ENCODE results near the gene KCNH1. TPM values are rescaled to one million over a fixed set of nuclear protein-coding genes. Genes with fewer than 3 reads are reported as not detected.

Gene KCNH1
- total RNA-seq, 1 experiment from 2014 or later = not detected

GRCh38 chr1:210695026-210695425 is 438.9 kb downstream of the KCNH1 start:
- BruUV-seq (replicated peaks) = no TSS peak
- Histone ChIP-seq H3K4me1 (ENCODE audit: insufficient read depth, low read length, poor library complexity, severe bottlenecking) (no peaks in the 10 kb centered on the region), H3K27ac (ENCODE audit: low read depth, low read length, poor library complexity, severe bottlenecking) (no peak overlapping the region), H3K27me3 (replicated peaks; ENCODE audit: insufficient read depth, low read depth, low read length, poor library complexity) (peaks cover 42% of the 10 kb centered on the region), H3K36me3 (ENCODE audit: insufficient read depth, low read length, poor library complexity, severe bottlenecking) (no peaks in the 10 kb centered on the region), H3K9me3 (ENCODE audit: low read depth, low read length, poor library complexity, severe bottlenecking) (no peaks in the 10 kb centered on the region), H3K4me3 (ENCODE audit: low read depth, low read length, poor library complexity, severe bottlenecking) (no peak overlapping the region)
- DNase-seq (ENCODE audit: low spot score) = no peak
- ChIA-PET CTCF (no interaction called here), POLR2A (ENCODE audit: low non-redundant PET) (no interaction called here)
- TF ChIP-seq, protein P1, sequence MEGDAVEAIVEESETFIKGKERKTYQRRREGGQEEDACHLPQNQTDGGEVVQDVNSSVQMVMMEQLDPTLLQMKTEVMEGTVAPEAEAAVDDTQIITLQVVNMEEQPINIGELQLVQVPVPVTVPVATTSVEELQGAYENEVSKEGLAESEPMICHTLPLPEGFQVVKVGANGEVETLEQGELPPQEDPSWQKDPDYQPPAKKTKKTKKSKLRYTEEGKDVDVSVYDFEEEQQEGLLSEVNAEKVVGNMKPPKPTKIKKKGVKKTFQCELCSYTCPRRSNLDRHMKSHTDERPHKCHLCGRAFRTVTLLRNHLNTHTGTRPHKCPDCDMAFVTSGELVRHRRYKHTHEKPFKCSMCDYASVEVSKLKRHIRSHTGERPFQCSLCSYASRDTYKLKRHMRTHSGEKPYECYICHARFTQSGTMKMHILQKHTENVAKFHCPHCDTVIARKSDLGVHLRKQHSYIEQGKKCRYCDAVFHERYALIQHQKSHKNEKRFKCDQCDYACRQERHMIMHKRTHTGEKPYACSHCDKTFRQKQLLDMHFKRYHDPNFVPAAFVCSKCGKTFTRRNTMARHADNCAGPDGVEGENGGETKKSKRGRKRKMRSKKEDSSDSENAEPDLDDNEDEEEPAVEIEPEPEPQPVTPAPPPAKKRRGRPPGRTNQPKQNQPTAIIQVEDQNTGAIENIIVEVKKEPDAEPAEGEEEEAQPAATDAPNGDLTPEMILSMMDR (conservative IDR thresholded peaks at IDR 0.05; ENCODE audit: low read depth, low read length) = no peak
- TF ChIP-seq EZH2 (IDR thresholded peaks at IDR 0.05; ENCODE audit: borderline replicate concordance, low read depth, low read length, poor library complexity, severe bottlenecking) = no peak
- intact Hi-C loops (cut with micrococcal nuclease; ENCODE audit: unreplicated experiment) = no loop called here

DNA sequence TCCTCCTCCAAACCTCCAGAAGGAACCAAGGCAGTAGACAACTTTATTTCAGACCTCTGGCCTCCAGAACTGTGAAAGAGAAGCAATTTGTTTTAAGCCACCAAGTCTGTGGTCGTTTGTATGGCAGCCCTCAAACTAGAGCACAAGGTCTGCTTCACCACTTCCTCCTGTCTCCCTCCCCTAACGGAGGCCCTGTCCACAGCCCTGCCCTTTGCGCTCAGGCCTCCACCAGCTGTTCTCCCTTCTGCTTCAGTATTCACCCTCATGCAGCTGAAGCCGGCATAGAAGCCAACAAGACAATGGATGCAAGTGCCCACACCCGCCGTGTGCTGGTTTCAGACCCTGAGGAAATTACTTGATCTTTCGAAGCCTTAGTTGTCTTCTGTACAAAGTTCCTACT is 441.2 kb downstream of the KCNH1 start:
- ChIA-PET CTCF (no interaction called here), POLR2A (ENCODE audit: low non-redundant PET) (no interaction called here)
- no TSS peak for BruUV-seq (replicated peaks)
- intact Hi-C loops (cut with micrococcal nuclease; ENCODE audit: unreplicated experiment) = no loop called here
- H3K4me3 ChIP-seq (ENCODE audit: low read depth, low read length, poor library complexity, severe bottlenecking) = no peak overlapping the region
- H3K9me3 ChIP-seq (ENCODE audit: low read depth, low read length, poor library complexity, severe bottlenecking) = no peaks in the 10 kb centered on the region
- no peak overlapping the region for H3K27ac ChIP-seq (ENCODE audit: low read depth, low read length, poor library complexity, severe bottlenecking)
- H3K36me3 ChIP-seq (ENCODE audit: insufficient read depth, low read length, poor library complexity, severe bottlenecking) = no peaks in the 10 kb centered on the region
- no peaks in the 10 kb centered on the region for H3K4me1 ChIP-seq (ENCODE audit: insufficient read depth, low read length, poor library complexity, severe bottlenecking)
- DNase-seq (ENCODE audit: low spot score) = no peak
- H3K27me3 ChIP-seq (replicated peaks; ENCODE audit: insufficient read depth, low read depth, low read length, poor library complexity) = peaks cover 25% of the 10 kb centered on the region
- TF ChIP-seq EZH2 (IDR thresholded peaks at IDR 0.05; ENCODE audit: borderline replicate concordance, low read depth, low read length, poor library complexity, severe bottlenecking) = no peak
- TF ChIP-seq, protein P1 (conservative IDR thresholded peaks at IDR 0.05; ENCODE audit: low read depth, low read length) = no peak

GRCh38 chr1:210691039-210691610 is 442.8 kb downstream of the KCNH1 start:
- DNase-seq (ENCODE audit: low spot score) = no peak
- no peaks in the 10 kb centered on the region for H3K9me3 ChIP-seq (ENCODE audit: low read depth, low read length, poor library complexity, severe bottlenecking)
- no peaks in the 10 kb centered on the region for H3K4me1 ChIP-seq (ENCODE audit: insufficient read depth, low read length, poor library complexity, severe bottlenecking)
- intact Hi-C loops (cut with micrococcal nuclease; ENCODE audit: unreplicated experiment) = no loop called here
- POLR2A ChIA-PET (ENCODE audit: low non-redundant PET) = no interaction called here
- no TSS peak for BruUV-seq (replicated peaks)
- TF ChIP-seq, protein P1 (conservative IDR thresholded peaks at IDR 0.05; ENCODE audit: low read depth, low read length) = no peak
- TF ChIP-seq EZH2 (IDR thresholded peaks at IDR 0.05; ENCODE audit: borderline replicate concordance, low read depth, low read length, poor library complexity, severe bottlenecking) = no peak
- no peaks in the 10 kb centered on the region for H3K36me3 ChIP-seq (ENCODE audit: insufficient read depth, low read length, poor library complexity, severe bottlenecking)
- no peak overlapping the region for H3K27ac ChIP-seq (ENCODE audit: low read depth, low read length, poor library complexity, severe bottlenecking)
- CTCF ChIA-PET = no interaction called here
- H3K27me3 ChIP-seq (replicated peaks; ENCODE audit: insufficient read depth, low read depth, low read length, poor library complexity) = peaks cover 15% of the 10 kb centered on the region
- no peak overlapping the region for H3K4me3 ChIP-seq (ENCODE audit: low read depth, low read length, poor library complexity, severe bottlenecking)

All from A673 (cell line).